H9 (cell line): ENCODE data around the gene NUBP1. TPM values are rescaled to one million over a fixed set of nuclear protein-coding genes. Genes with fewer than 3 reads are reported as not detected.

Source experiments
- DNase-seq: peaks from one replicate; pipeline ENCODE4 v3.0.0-alpha.2; 2017
- H2AFZ ChIP-seq: one replicate; pipeline ENCODE4 v1.6.1; 2013; ENCODE audit warnings: mild to moderate bottlenecking, low read length, control low read depth, moderate library complexity
- H2AK5ac ChIP-seq: 2 replicates; pipeline ENCODE4 v1.6.1; 2013; ENCODE audit warnings: low read length, control low read depth, mixed read lengths; ENCODE audit not compliant: insufficient read length
- H2BK120ac ChIP-seq: one replicate; pipeline ENCODE4 v1.6.1; 2013; ENCODE audit warnings: low read depth, mild to moderate bottlenecking, low read length, control low read depth, inconsistent platforms; ENCODE audit not compliant: poor library complexity, severe bottlenecking
- H2BK12ac ChIP-seq: 2 replicates; pipeline ENCODE4 v1.6.1; 2013; ENCODE audit warnings: low read length, control low read depth, mixed read lengths, low read depth; ENCODE audit not compliant: insufficient read length
- H2BK15ac ChIP-seq: 2 replicates; pipeline ENCODE4 v1.6.1; 2013; ENCODE audit warnings: low read depth, low read length, control low read depth
- H2BK20ac ChIP-seq: one replicate; pipeline ENCODE4 v1.6.1; 2013; ENCODE audit warnings: low read depth, mild to moderate bottlenecking, low read length, control low read depth, inconsistent platforms; ENCODE audit not compliant: poor library complexity, severe bottlenecking
- H2BK5ac ChIP-seq: 2 replicates; pipeline ENCODE4 v1.6.1; 2013; ENCODE audit warnings: low read length, control low read depth, mixed read lengths; ENCODE audit not compliant: insufficient read length
- H3K14ac ChIP-seq: 2 replicates; pipeline ENCODE4 v1.6.1; 2013; ENCODE audit warnings: low read length, control low read depth; ENCODE audit not compliant: insufficient read depth
- H3K18ac ChIP-seq: 2 replicates; pipeline ENCODE4 v1.6.1; 2013; ENCODE audit warnings: low read depth, mild to moderate bottlenecking, mixed read lengths, low read length, control low read depth; ENCODE audit not compliant: insufficient read length
- H3K23ac ChIP-seq: 2 replicates; pipeline ENCODE4 v1.6.1; 2013; ENCODE audit warnings: low read length, control low read depth, mixed read lengths, low read depth; ENCODE audit not compliant: insufficient read length
- H3K23me2 ChIP-seq: 2 replicates; pipeline ENCODE4 v1.6.1; 2013; ENCODE audit warnings: low read depth, mild to moderate bottlenecking, mixed read lengths, low read length, control low read depth; ENCODE audit not compliant: insufficient read length, poor library complexity, severe bottlenecking
- H3K27ac ChIP-seq: 2 replicates; pipeline ENCODE4 v1.5.1; 2013; ENCODE audit warnings: low read length, control low read depth, mixed read lengths, low read depth; ENCODE audit not compliant: insufficient read length
- H3K27me3 ChIP-seq: 2 replicates; pipeline ENCODE4 v1.6.1; 2013; ENCODE audit warnings: low read length, control low read depth, inconsistent platforms; ENCODE audit not compliant: insufficient read depth
- H3K4ac ChIP-seq: 2 replicates; pipeline ENCODE4 v1.6.1; 2013; ENCODE audit warnings: low read depth, mild to moderate bottlenecking, control low read depth, inconsistent platforms, low read length, moderate library complexity
- H3K4me1 ChIP-seq: 2 replicates; pipeline ENCODE4 v1.6.1; 2013; ENCODE audit warnings: low read length, control low read depth, inconsistent platforms; ENCODE audit not compliant: insufficient read depth
- H3K4me2 ChIP-seq: 2 replicates; pipeline ENCODE4 v1.6.1; 2013; ENCODE audit warnings: low read length, control low read depth, mixed read lengths; ENCODE audit not compliant: insufficient read length, insufficient read depth
- H3K56ac ChIP-seq: 2 replicates; pipeline ENCODE4 v1.6.1; 2013; ENCODE audit warnings: low read depth, mild to moderate bottlenecking, mixed read lengths, low read length, control low read depth; ENCODE audit not compliant: insufficient read length
- H3K79me1 ChIP-seq: 2 replicates; pipeline ENCODE4 v1.6.1; 2013; ENCODE audit warnings: low read depth, mild to moderate bottlenecking, moderate library complexity, low read length, control low read depth, inconsistent platforms; ENCODE audit not compliant: insufficient read depth, poor library complexity, severe bottlenecking
- H3K79me2 ChIP-seq: 2 replicates; pipeline ENCODE4 v1.6.1; 2013; ENCODE audit warnings: low read length, control low read depth, inconsistent platforms; ENCODE audit not compliant: insufficient read depth
- H3K9ac ChIP-seq: 2 replicates; pipeline ENCODE4 v1.6.1; 2013; ENCODE audit warnings: low read length, control low read depth, mixed read lengths; ENCODE audit not compliant: insufficient read length; ENCODE audit errors: extremely low read depth
- H3K9me3 ChIP-seq: one replicate; pipeline ENCODE4 v1.6.1; 2013; ENCODE audit warnings: low read depth, low read length, inconsistent platforms; ENCODE audit not compliant: control insufficient read depth
- H3T11ph ChIP-seq: one replicate; pipeline ENCODE4 v1.6.1; 2013; ENCODE audit warnings: mild to moderate bottlenecking, low read length, control low read depth, inconsistent platforms
- H4K20me1 ChIP-seq: one replicate; pipeline ENCODE4 v1.6.1; 2013; ENCODE audit not compliant: control insufficient read depth, insufficient read length, insufficient read depth
- H4K5ac ChIP-seq: 2 replicates; pipeline ENCODE4 v1.6.1; 2013; ENCODE audit warnings: low read depth, mild to moderate bottlenecking, mixed read lengths, low read length, control low read depth; ENCODE audit not compliant: insufficient read length
- H4K8ac ChIP-seq: replicated peaks from 2 replicates; pipeline ENCODE4 v1.6.1; 2013; ENCODE audit warnings: low read length, control low read depth, mixed read lengths, low read depth; ENCODE audit not compliant: insufficient read length
- H4K91ac ChIP-seq: 2 replicates; pipeline ENCODE4 v1.6.1; 2013; ENCODE audit warnings: low read depth, mild to moderate bottlenecking, moderate library complexity, mixed read lengths, low read length, control low read depth; ENCODE audit not compliant: insufficient read length
- H3K27ac Mint-ChIP-seq, 3 experiments: 2 replicates in 2 of 3; 3 replicates in 1 of 3; pipeline ENCODE4 v1.8.0; 2020 to 2021; ENCODE audit warnings: mixed read lengths in 3 of 3, mild to moderate bottlenecking in 1 of 3, moderate library complexity in 1 of 3
- H3K27me3 Mint-ChIP-seq: 2 replicates; pipeline ENCODE4 v1.8.0; 2021; ENCODE audit warnings: low read depth, mild to moderate bottlenecking, moderate library complexity, mixed read lengths
- H3K36me3 Mint-ChIP-seq, 3 experiments: 2 replicates in 2 of 3; 3 replicates in 1 of 3; pipeline ENCODE4 v1.8.0; 2020 to 2021; ENCODE audit warnings: low read depth in 3 of 3, mixed read lengths in 3 of 3; ENCODE audit not compliant: insufficient read depth in 1 of 3
- H3K4me1 Mint-ChIP-seq, 2 experiments: 2 replicates each; pipeline ENCODE4 v1.8.0; 2020; ENCODE audit warnings: mixed read lengths in 2 of 2
- H3K4me3 Mint-ChIP-seq, 2 experiments: 2 replicates in 1 of 2; 3 replicates in 1 of 2; pipeline ENCODE4 v1.8.0; 2020 to 2021; ENCODE audit warnings: mild to moderate bottlenecking in 2 of 2, mixed read lengths in 2 of 2, moderate library complexity in 1 of 2
- H3K9me3 Mint-ChIP-seq, 2 experiments: 2 replicates in 1 of 2; 3 replicates in 1 of 2; pipeline ENCODE4 v1.8.0; 2020; ENCODE audit warnings: mild to moderate bottlenecking in 2 of 2, mixed read lengths in 2 of 2, moderate library complexity in 1 of 2
- CTCF ChIP-seq: fragments of 200-600 bp; sonication (generic); conservative IDR thresholded peaks from 3 replicates; pipeline ENCODE4 v1.8.0; 2021; ENCODE audit warnings: antibody characterized with exemption, mild to moderate bottlenecking
- WGBS: extraction: QIAGEN DNeasy Blood & Tissue Kit; methylation state at CpG from one replicate; pipeline ENCODE4 v1.1.7; 2013; ENCODE audit warnings: missing lambda C conversion rate, low lambda C conversion rate, mixed read lengths; ENCODE audit not compliant: insufficient read length; ENCODE audit errors: extremely low coverage; 5-methylcytosine and 5-hydroxymethylcytosine counted together
- total RNA-seq: library from RNA; stranded (reverse); gene quantifications from 2 replicates; pipeline ENCODE4 v1.2.1, GENCODE V29; 2021

NUBP1 gene
- total RNA-seq, 1 experiment from 2014 or later, result 36.5 TPM

- Histone ChIP-seq H3K23me2 (no peaks in the 10 kb centered on the region), H4K91ac (no peak overlapping the region), H3K27me3 (no peaks in the 10 kb centered on the region), H3K23ac (no peak overlapping the region), H2BK20ac (no peak overlapping the region), H2AK5ac (no peak overlapping the region), H4K20me1 (no peaks in the 10 kb centered on the region), H3K18ac (no peak overlapping the region), H3K4me2 (no peak overlapping the region), H3K9ac (no peak overlapping the region), H2BK15ac (no peak overlapping the region), H3K14ac (no peak overlapping the region), H2AFZ (no peak overlapping the region), H3K4ac (no peak overlapping the region), H4K8ac (no peak overlapping the region), H4K5ac (no peak overlapping the region), H3T11ph (no peak overlapping the region), H2BK12ac (no peak overlapping the region), H2BK5ac (no peak overlapping the region), H3K9me3 (no peaks in the 10 kb centered on the region), H3K56ac (no peak overlapping the region), H3K79me2 (no peaks in the 10 kb centered on the region), H2BK120ac (no peak overlapping the region), H3K4me1 (no peaks in the 10 kb centered on the region), H3K79me1 (no peaks in the 10 kb centered on the region), H3K27ac (no peak overlapping the region)
- H3K27ac Mint-ChIP-seq, result no peak overlapping the region
- H3K9me3 Mint-ChIP-seq, result no peaks in the 10 kb centered on the region
- WGBS, result no CpG with 5 or more reads among the region's 1 CpG
- H3K4me1 Mint-ChIP-seq, result peaks cover 4 to 5% of the 10 kb centered on the region in 2 experiments
- no peak overlapping the region for H3K4me3 Mint-ChIP-seq
- DNase-seq, result no peak
- TF ChIP-seq CTCF, result no peak
- H3K27me3 Mint-ChIP-seq, result no peaks in the 10 kb centered on the region; the same call in 1 of the 2 replicates
- H3K36me3 Mint-ChIP-seq, result peaks cover 0 to 18% (median 18%) of the 10 kb centered on the region in 3 experiments; a peak in 4 of 7 replicates
Observed at GRCh38 chr16:10770907-10771306, 27.3 kb downstream of the NUBP1 start.
